Measurements from ENCODE around the gene DSC1. TPM values are rescaled to one million over a fixed set of nuclear protein-coding genes. Genes with fewer than 3 reads are reported as not detected.
A peak's percentile ranks its signal among the peaks of the same experiment; 100 is the strongest.

The DSC1 gene
- total RNA-seq, 1 donor from 2014 or later = 7.5 TPM

GRCh38 chr18:31099450-31100230 is 63.0 kb downstream of the DSC1 start:
- Histone ChIP-seq H3K9me3 (replicated peaks) (no peaks in the 10 kb centered on the region), H3K4me3 (peak overlapping the region; percentile 80), H3K27ac (replicated peaks) (peak overlapping the region; percentile 92), H3K36me3 (no peaks in the 10 kb centered on the region), H3K4me1 (peaks cover 30% of the 10 kb centered on the region), H3K27me3 (ENCODE audit: low read depth) (peaks cover 11% of the 10 kb centered on the region)
- DNase-seq = no peak
- TF ChIP-seq CTCF (IDR thresholded peaks at IDR 0.05; ENCODE audit: borderline replicate concordance) = no peak
- intact Hi-C loops (cut with micrococcal nuclease) = no loop called here

GRCh38 chr18:31098878-31099277 is 63.8 kb downstream of the DSC1 start:
- no peaks in the 10 kb centered on the region for H3K9me3 ChIP-seq (replicated peaks)
- no peak overlapping the region for H3K27ac ChIP-seq (replicated peaks)
- peaks cover 30% of the 10 kb centered on the region for H3K4me1 ChIP-seq
- no peak overlapping the region for H3K4me3 ChIP-seq
- no peak for TF ChIP-seq CTCF (IDR thresholded peaks at IDR 0.05; ENCODE audit: borderline replicate concordance)
- H3K27me3 ChIP-seq (ENCODE audit: low read depth) = peaks cover 11% of the 10 kb centered on the region
- no peaks in the 10 kb centered on the region for H3K36me3 ChIP-seq
- intact Hi-C loops (cut with micrococcal nuclease) = no loop called here
- DNase-seq = no peak

- TF ChIP-seq CTCF (IDR thresholded peaks at IDR 0.05; ENCODE audit: borderline replicate concordance) = no peak
- Histone ChIP-seq H3K4me3 (no peak overlapping the region), H3K27me3 (ENCODE audit: low read depth) (peaks cover 11% of the 10 kb centered on the region), H3K36me3 (peaks cover 7% of the 10 kb centered on the region), H3K9me3 (replicated peaks) (no peaks in the 10 kb centered on the region), H3K27ac (replicated peaks) (no peak overlapping the region), H3K4me1 (peaks cover 30% of the 10 kb centered on the region)
- intact Hi-C loops (cut with micrococcal nuclease) = no loop called here
- DNase-seq = no peak
Observed at GRCh38 chr18:31097666-31098065, 65.0 kb downstream of the DSC1 start.

GRCh38 chr18:31093880-31094279 is 68.8 kb downstream of the DSC1 start:
- Histone ChIP-seq H3K4me3 (no peak overlapping the region), H3K9me3 (replicated peaks) (no peaks in the 10 kb centered on the region), H3K27ac (replicated peaks) (no peak overlapping the region), H3K27me3 (ENCODE audit: low read depth) (no peaks in the 10 kb centered on the region), H3K36me3 (peaks cover 7% of the 10 kb centered on the region), H3K4me1 (peaks cover 6% of the 10 kb centered on the region)
- intact Hi-C loops (cut with micrococcal nuclease) = no loop called here
- no peak for TF ChIP-seq CTCF (IDR thresholded peaks at IDR 0.05; ENCODE audit: borderline replicate concordance)
- DNase-seq = no peak

- Histone ChIP-seq H3K27ac (replicated peaks) (no peak overlapping the region), H3K9me3 (replicated peaks) (no peaks in the 10 kb centered on the region), H3K4me1 (peaks cover 6% of the 10 kb centered on the region), H3K36me3 (peaks cover 7% of the 10 kb centered on the region), H3K4me3 (no peak overlapping the region), H3K27me3 (ENCODE audit: low read depth) (no peaks in the 10 kb centered on the region)
- intact Hi-C loops (cut with micrococcal nuclease) = no loop called here
- no peak for DNase-seq
- TF ChIP-seq CTCF (IDR thresholded peaks at IDR 0.05; ENCODE audit: borderline replicate concordance) = no peak
Observed at GRCh38 chr18:31093294-31093693, 69.4 kb downstream of the DSC1 start.

All from left ventricle myocardium inferior (tissue), 1 donor.